Activated B cell treated with CpG ODN at 0.5 μM for 24 hours (primary cell): ENCODE measurements around the gene MYBPC1. TPM values are rescaled to one million over a fixed set of nuclear protein-coding genes. Genes with fewer than 3 reads are reported as not detected.
"Not testable (repeated sequence)": the region's sequence is repeated elsewhere in the genome, so short reads cannot be mapped to it uniquely, and the experiment has no call there.

Experiments used
- ATAC-seq: fragments of 200-7000 bp; cut with Tn5 transposase; one replicate; pipeline ENCODE4 v1.10.0; 2021; ENCODE audit warnings: low read depth, mild to moderate bottlenecking, moderate library complexity
- CTCF ChIA-PET: fragments of 350-600 bp; sonication (Branson Sonifier 250); formaldehyde crosslinking; loops from one replicate; lab custom pipeline; 2021; ENCODE audit warnings: antibody characterized with exemption; lab: Charles Lee
- POLR2A ChIA-PET: fragments of 350-600 bp; sonication (Branson Sonifier 250); formaldehyde crosslinking; loops from one replicate; lab custom pipeline; 2021; ENCODE audit warnings: antibody characterized with exemption; lab: Charles Lee
- DNase-seq: peaks from one replicate; pipeline ENCODE4 v3.0.0; 2022
- H3K27ac Mint-ChIP-seq: one replicate; pipeline ENCODE4 v1.8.0; 2020; ENCODE audit warnings: mixed read lengths
- H3K27me3 Mint-ChIP-seq: one replicate; pipeline ENCODE4 v1.8.0; 2021; ENCODE audit warnings: mixed read lengths
- H3K36me3 Mint-ChIP-seq: one replicate; pipeline ENCODE4 v1.8.0; 2021; ENCODE audit warnings: low read depth, mixed read lengths
- H3K4me1 Mint-ChIP-seq: one replicate; pipeline ENCODE4 v1.8.0; 2021; ENCODE audit warnings: mixed read lengths
- H3K4me3 Mint-ChIP-seq: one replicate; pipeline ENCODE4 v1.8.0; 2020; ENCODE audit warnings: mild to moderate bottlenecking, mixed read lengths
- H3K9me3 Mint-ChIP-seq: one replicate; pipeline ENCODE4 v1.8.0; 2020; ENCODE audit warnings: mixed read lengths
- CTCF ChIP-seq: fragments of 200-600 bp; IDR thresholded peaks from one replicate; pipeline ENCODE4 v1.8.0; 2022; ENCODE audit warnings: antibody characterized with exemption, mild to moderate bottlenecking
- intact Hi-C: fragments of 100-400 bp; cut with micrococcal nuclease; formaldehyde crosslinking; loops from one replicate; pipeline ENCODE4 v1.15.1; 2024
- total RNA-seq: library from RNA; stranded (reverse); gene quantifications from 2 replicates; pipeline ENCODE4 v1.2.3, GENCODE V29; 2022

Gene MYBPC1
- total RNA-seq, 1 donor from 2014 or later, result not detected

DNA sequence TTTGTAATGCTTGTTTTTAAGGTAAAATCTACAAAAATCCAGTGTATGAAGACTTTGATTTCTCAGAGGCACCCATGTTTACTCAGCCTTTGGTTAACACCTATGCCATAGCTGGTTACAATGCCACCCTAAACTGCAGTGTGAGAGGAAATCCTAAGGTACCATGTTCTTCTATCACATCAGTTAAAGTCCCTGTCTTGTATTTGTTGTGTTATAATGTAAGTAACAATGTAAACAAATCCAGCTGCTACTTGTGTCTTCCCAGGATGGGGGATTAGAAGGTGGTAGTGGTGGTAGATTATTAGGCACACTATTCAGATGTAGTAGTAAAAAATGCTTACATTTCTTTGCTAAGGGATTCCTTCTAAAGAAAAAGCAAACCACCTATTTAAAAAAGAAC, 83.3 kb downstream of the MYBPC1 start:
- Mint-ChIP-seq H3K36me3 (no peaks in the 10 kb centered on the region), H3K27ac (no peak overlapping the region), H3K4me1 (peaks cover 1% of the 10 kb centered on the region), H3K27me3 (no peaks in the 10 kb centered on the region), H3K9me3 (no peaks in the 10 kb centered on the region), H3K4me3 (no peak overlapping the region)
- ATAC-seq (no peak), DNase-seq (no peak)
- intact Hi-C loops, result no loop called here
- no peak for TF ChIP-seq CTCF
- POLR2A ChIA-PET, result no interaction called here
- CTCF ChIA-PET, result no interaction called here

GRCh38 chr12:101680240-101680639, 85.5 kb downstream of the MYBPC1 start:
- POLR2A ChIA-PET, result no interaction called here
- CTCF ChIA-PET, result no interaction called here

GRCh38 chr12:101680647-101681046, 85.9 kb downstream of the MYBPC1 start:
- H3K4me1 Mint-ChIP-seq, result peaks cover 1% of the 10 kb centered on the region
- ATAC-seq (no peak), DNase-seq (no peak)
- CTCF ChIA-PET, result no interaction called here
- intact Hi-C loops, result no loop called here
- POLR2A ChIA-PET, result no interaction called here
- H3K36me3 Mint-ChIP-seq, result no peaks in the 10 kb centered on the region
- no peak for TF ChIP-seq CTCF
- H3K27me3 Mint-ChIP-seq, result peaks cover 5% of the 10 kb centered on the region
- no peaks in the 10 kb centered on the region for H3K9me3 Mint-ChIP-seq
- H3K4me3 Mint-ChIP-seq, result no peak overlapping the region
- H3K27ac Mint-ChIP-seq, result no peak overlapping the region

More at GRCh38 chr12:101680240-101680639, 85.5 kb downstream of the MYBPC1 start:
- Mint-ChIP-seq H3K4me1 (peaks cover 1% of the 10 kb centered on the region), H3K36me3 (no peaks in the 10 kb centered on the region), H3K9me3 (no peaks in the 10 kb centered on the region), H3K27ac (no peak overlapping the region), H3K4me3 (no peak overlapping the region), H3K27me3 (peaks cover 5% of the 10 kb centered on the region)
- intact Hi-C loops, result no loop called here
- TF ChIP-seq CTCF, result no peak
- no peak for DNase-seq
- ATAC-seq, result no peak

- H3K27ac Mint-ChIP-seq, H3K4me1 Mint-ChIP-seq, ATAC-seq, intact Hi-C loops, H3K9me3 Mint-ChIP-seq, CTCF ChIA-PET, DNase-seq, H3K27me3 Mint-ChIP-seq, H3K36me3 Mint-ChIP-seq, H3K4me3 Mint-ChIP-seq: not testable (repeated sequence)
- POLR2A ChIA-PET, result interaction anchor here (0.9 kb wide), 1 partner anchor 16 kb away, joined by 3 read pairs; the partner anchor contains the start of gene CHPT1
Measured at GRCh38 chr12:101681627-101682026, 86.9 kb downstream of the MYBPC1 start.

GRCh38 chr12:101685092-101685491, 90.3 kb downstream of the MYBPC1 start:
- TF ChIP-seq CTCF, result no peak
- POLR2A ChIA-PET, result no interaction called here
- CTCF ChIA-PET, result no interaction called here
- DNase-seq, result no peak
- Mint-ChIP-seq H3K4me3 (no peak overlapping the region), H3K4me1 (peaks cover 2% of the 10 kb centered on the region), H3K27ac (no peak overlapping the region), H3K36me3 (no peaks in the 10 kb centered on the region), H3K27me3 (peaks cover 5% of the 10 kb centered on the region), H3K9me3 (no peaks in the 10 kb centered on the region)
- intact Hi-C loops, result no loop called here
- ATAC-seq, result no peak

GRCh38 chr12:101686176-101686575, 91.4 kb downstream of the MYBPC1 start:
- no peak for ATAC-seq
- Mint-ChIP-seq H3K27me3 (peaks cover 5% of the 10 kb centered on the region), H3K36me3 (no peaks in the 10 kb centered on the region), H3K4me1 (peaks cover 2% of the 10 kb centered on the region), H3K27ac (no peak overlapping the region), H3K9me3 (no peaks in the 10 kb centered on the region), H3K4me3 (no peak overlapping the region)
- TF ChIP-seq CTCF, result no peak
- intact Hi-C loops, result no loop called here
- ChIA-PET CTCF (no interaction called here), POLR2A (no interaction called here)
- no peak for DNase-seq
